HG03025 (cell line): ENCODE results near the gene PPARA.
"Not testable (repeated sequence)": the region's sequence is repeated elsewhere in the genome, so short reads cannot be mapped to it uniquely, and the experiment has no call there.

Experiments
- ATAC-seq: cut with Tn5 transposase; IDR thresholded peaks from one replicate; pipeline ENCODE4 v1.9.1; 2021; ENCODE audit warnings: mild to moderate bottlenecking, moderate library complexity; ENCODE audit not compliant: unreplicated experiment, low FRiP score

Gene PPARA

GRCh38 chr22:46125816-46126765 is 24.2 kb upstream of the PPARA start:
- ATAC-seq = no peak

- ATAC-seq = no peak
Observed at GRCh38 chr22:46126853-46127385, 23.4 kb upstream of the PPARA start.

- no peak for ATAC-seq
Observed at GRCh38 chr22:46127556-46127955, 22.8 kb upstream of the PPARA start.

GRCh38 chr22:46128606-46129005 is 21.7 kb upstream of the PPARA start:
- ATAC-seq = no peak

- no peak for ATAC-seq
Observed at GRCh38 chr22:46129390-46130041, 20.8 kb upstream of the PPARA start.

GRCh38 chr22:46131151-46131587 is 19.2 kb upstream of the PPARA start:
- ATAC-seq = no peak

- ATAC-seq = not testable (repeated sequence)
Observed at GRCh38 chr22:46132193-46132829, 18.0 kb upstream of the PPARA start.

- ATAC-seq = no peak
Observed at GRCh38 chr22:46132830-46133587, 17.3 kb upstream of the PPARA start.

GRCh38 chr22:46133588-46133855 is 16.8 kb upstream of the PPARA start:
- ATAC-seq = no peak

GRCh38 chr22:46134111-46134705 is 16.1 kb upstream of the PPARA start:
- no peak for ATAC-seq

- ATAC-seq = no peak
Observed at GRCh38 chr22:46135611-46136485, 14.5 kb upstream of the PPARA start.

- ATAC-seq = no peak
Observed at GRCh38 chr22:46136486-46137217, 13.7 kb upstream of the PPARA start.

- ATAC-seq = no peak
Observed at GRCh38 chr22:46137218-46137766, 13.0 kb upstream of the PPARA start.

- no peak for ATAC-seq
Observed at GRCh38 chr22:46138058-46138797, 12.1 kb upstream of the PPARA start.

GRCh38 chr22:46139417-46139816 is 10.9 kb upstream of the PPARA start:
- not testable (repeated sequence) for ATAC-seq

- no peak for ATAC-seq
Observed at GRCh38 chr22:46139895-46140350, 10.4 kb upstream of the PPARA start.
